HepG2 (cell line): ENCODE measurements around the gene CDK14. TPM values are rescaled to one million over a fixed set of nuclear protein-coding genes. Genes with fewer than 3 reads are reported as not detected.
A peak's percentile ranks its signal among the peaks of the same experiment; 100 is the strongest.

Source experiments
- ATAC-seq: fragments of 200-7000 bp; cut with Tn5 transposase; 3 replicates; pipeline ENCODE4 v1.9.1; 2020; ENCODE audit warnings: mild to moderate bottlenecking, moderate library complexity
- BruUV-seq: library from RNA; stranded (reverse); fragments of 400-500 nt; replicated peaks from 2 replicates; lab custom pipeline; 2021; lab: Mats Ljungman, UMichigan
- CTCF ChIA-PET: fragments of 300-600 bp; formaldehyde crosslinking; extraction: SDS; loops from one replicate; lab custom pipeline; 2021; ENCODE audit warnings: low total read pairs, inconsistent platforms, low intra/inter-chr PET ratio; lab: Yijun Ruan, JAX
- POLR2A ChIA-PET: fragments of 350-600 bp; sonication (Branson Sonifier 250); formaldehyde crosslinking; loops from one replicate; lab custom pipeline; 2020; ENCODE audit warnings: antibody characterized with exemption, inconsistent platforms; lab: Yijun Ruan, JAX
- DNase-seq: peaks from one replicate; pipeline ENCODE4 v3.0.0-alpha.2; 2015; ENCODE audit warnings: low spot score
- FAIRE-seq: peaks from 3 replicates; lab custom pipeline; 2011; peaks lifted over from hg19 to GRCh38; lab: Jason Lieb, UNC
- H2AFZ ChIP-seq: one replicate; pipeline ENCODE4 v1.6.1; 2011; ENCODE audit warnings: low read length, inconsistent platforms
- H3K27ac ChIP-seq: fragments of 300-600 bp; 3 replicates; pipeline ENCODE4 v1.8.0; 2011; ENCODE audit warnings: mixed run types, mild to moderate bottlenecking, mixed read lengths, low read length, inconsistent platforms; ENCODE audit not compliant: insufficient read depth; ENCODE audit errors: extremely low read length
- H3K27me3 ChIP-seq, 2 experiments: fragments of 200-600 bp in 1 of 2; 2 replicates in 1 of 2; 3 replicates in 1 of 2; pipeline versions ENCODE4 v1.6.0 to v1.8.0; 2011; ENCODE audit warnings: low read length in 2 of 2, mild to moderate bottlenecking in 2 of 2, moderate library complexity in 2 of 2, inconsistent platforms in 1 of 2; ENCODE audit not compliant: insufficient read depth in 2 of 2, control insufficient read depth in 1 of 2
- H3K36me3 ChIP-seq, 2 experiments: fragments of 200-600 bp in 1 of 2; replicated peaks in 1 of 2; 2 replicates in 1 of 2; 3 replicates in 1 of 2; pipeline versions ENCODE4 v1.5.1 to v1.8.0; 2011; ENCODE audit warnings: low read length in 2 of 2, inconsistent platforms in 1 of 2; ENCODE audit not compliant: insufficient read depth in 2 of 2, control insufficient read depth in 1 of 2
- H3K4me1 ChIP-seq: 2 replicates; pipeline ENCODE4 v1.5.1; 2012; ENCODE audit warnings: low read length, inconsistent platforms; ENCODE audit not compliant: insufficient read depth
- H3K4me2 ChIP-seq: 2 replicates; pipeline ENCODE4 v1.6.0; 2011; ENCODE audit warnings: low read depth, low read length, inconsistent platforms
- H3K4me3 ChIP-seq, 3 experiments: fragments of 200-600 bp in 1 of 3; sonication (generic), shearing (Covaris generic) in 1 of 3; replicated peaks in 1 of 3; 2 replicates each; pipeline ENCODE4 v1.5.1; 2011 to 2016; ENCODE audit warnings: low read length in 3 of 3, inconsistent platforms in 2 of 3, low read depth in 2 of 3, mild to moderate bottlenecking in 2 of 3, control low read depth in 1 of 3, mixed read lengths in 1 of 3; ENCODE audit not compliant: insufficient read depth in 1 of 3
- H3K79me2 ChIP-seq: one replicate; pipeline ENCODE4 v1.6.1; 2011; ENCODE audit warnings: low read length, inconsistent platforms; ENCODE audit not compliant: insufficient read depth
- H3K9ac ChIP-seq: 2 replicates; pipeline ENCODE4 v1.6.0; 2011; ENCODE audit warnings: mild to moderate bottlenecking, low read depth, low read length, inconsistent platforms; ENCODE audit not compliant: insufficient read depth
- H3K9me3 ChIP-seq: 2 replicates; pipeline ENCODE4 v1.5.1; 2012; ENCODE audit warnings: mild to moderate bottlenecking, low read length
- H4K20me1 ChIP-seq: 2 replicates; pipeline ENCODE4 v1.6.0; 2011; ENCODE audit warnings: inconsistent platforms, mild to moderate bottlenecking, low read length, moderate library complexity; ENCODE audit not compliant: insufficient read depth
- CENPX ChIP-seq: sonication (generic); formaldehyde crosslinking; IDR thresholded peaks from 2 replicates; pipeline ENCODE4 v1.9.0; 2021; ENCODE audit warnings: mild to moderate bottlenecking, missing genetic modification reagents, moderate library complexity
- FIP1L1 ChIP-seq: fragments of 200-400 bp; formaldehyde crosslinking; IDR thresholded peaks from 2 replicates; pipeline ENCODE4 v1.6.1; 2018; ENCODE audit warnings: low read depth, mild to moderate bottlenecking, low read length, moderate library complexity, borderline replicate concordance; ENCODE audit not compliant: insufficient read depth
- MAFF ChIP-seq: IDR thresholded peaks from 2 replicates; pipeline ENCODE4 v1.6.1; 2011; ENCODE audit warnings: low read depth, low read length, improper control_type of control experiment
- MAFK ChIP-seq, 2 experiments: IDR thresholded peaks in 1 of 2; conservative IDR thresholded peaks in 1 of 2; 2 replicates each; pipeline ENCODE4 v1.6.1; 2011; ENCODE audit warnings: improper control_type of control experiment in 2 of 2, low read length in 2 of 2
- REPIN1 ChIP-seq: sonication (generic); formaldehyde crosslinking; IDR thresholded peaks from 2 replicates; pipeline ENCODE4 v1.8.0; 2022; ENCODE audit warnings: missing genetic modification reagents, low read depth, mild to moderate bottlenecking, borderline replicate concordance
- RORA ChIP-seq: sonication (generic); formaldehyde crosslinking; IDR thresholded peaks from 2 replicates; pipeline ENCODE4 v1.5.0; 2020; ENCODE audit warnings: mild to moderate bottlenecking, missing genetic modification reagents, moderate library complexity
- ZNF605 ChIP-seq: sonication (generic); formaldehyde crosslinking; IDR thresholded peaks from 2 replicates; pipeline ENCODE4 v1.8.0; 2022; ENCODE audit warnings: mild to moderate bottlenecking, missing genetic modification reagents
- WGBS: methylation state at CpG from one replicate; pipeline ENCODE4 v1.1.6; 2017; ENCODE audit warnings: low lambda C conversion rate; 5-methylcytosine and 5-hydroxymethylcytosine counted together
- in situ Hi-C: cut with HindIII; loops from 2 replicates; pipeline ENCODE4 v1.10.0; 2017; ENCODE audit warnings: low pct_unique_long_range_greater_than_20kb; ENCODE audit not compliant: extremely low pct_ligation_motif_present
- intact Hi-C: fragments of 100-400 bp; cut with micrococcal nuclease; formaldehyde crosslinking; loops from one replicate; pipeline ENCODE4 v1.10.0; 2022; ENCODE audit not compliant: unreplicated experiment
- polyA plus RNA-seq, 8 experiments: library from polyadenylated mRNA; depleted of rRNA in 3 of 8; stranded (reverse) in 7 of 8; unstranded in 1 of 8; fragments of >200 nt; fragmentation: Illumina TruSeq in 4 of 8; extraction: Trizol in 4 of 8; gene quantifications; 2 replicates each; pipeline versions ENCODE4 v1.2.1 to v1.2.3, GENCODE V29; 2011 to 2016; ENCODE audit warnings: low read depth in 4 of 8, missing spikeins in 1 of 8, mixed read lengths in 1 of 8; ENCODE audit not compliant: insufficient read depth in 1 of 8
- total RNA-seq, 5 experiments: library from RNA; depleted of rRNA; stranded (reverse); fragments of >200 nt; fragmentation: Illumina TruSeq; extraction: Trizol; gene quantifications; 2 replicates each; pipeline ENCODE4 v1.2.3, GENCODE V29; 2016; ENCODE audit warnings: low read depth in 1 of 5

Gene CDK14
- total and polyA plus RNA-seq, 2 of the 13 experiments (the other 11 are each of a cell fraction or from before 2014, with no cell fraction given), result 0.26 to 0.71 TPM

GRCh38 chr7:90876701-90877100, 280.6 kb downstream of the CDK14 start:
- Histone ChIP-seq H3K4me3 (no peak overlapping the region), H3K4me2 (no peak overlapping the region), H3K27me3 (no peaks in the 10 kb centered on the region), H3K79me2 (no peaks in the 10 kb centered on the region), H2AFZ (no peak overlapping the region), H3K9me3 (no peaks in the 10 kb centered on the region), H3K9ac (no peak overlapping the region), H3K27ac (no peak overlapping the region), H3K4me1 (no peaks in the 10 kb centered on the region), H4K20me1 (no peaks in the 10 kb centered on the region), H3K36me3 (no peaks in the 10 kb centered on the region)
- intact Hi-C loops (no loop called here), in situ Hi-C loops (no loop called here)
- ChIA-PET POLR2A (no interaction called here), CTCF (no interaction called here)
- DNase-seq (no peak), FAIRE-seq (no peak), ATAC-seq (no peak)
- no peak for TF ChIP-seq ZNF605
- no peak for TF ChIP-seq FIP1L1
- no peak for TF ChIP-seq RORA (CRISPR knock-in tag)
- TF ChIP-seq CENPX (CRISPR knock-in tag), result no peak
- 8% methylated on average over 2 of the region's 2 CpGs for WGBS
- BruUV-seq, result no TSS peak

- no peak for FAIRE-seq
- no peak for DNase-seq
- no peaks in the 10 kb centered on the region for H4K20me1 ChIP-seq
- H3K27ac ChIP-seq, result no peak overlapping the region
- no peaks in the 10 kb centered on the region for H3K36me3 ChIP-seq
- H3K4me2 ChIP-seq, result no peak overlapping the region
- ATAC-seq, result no peak
- intact Hi-C loops (no loop called here), in situ Hi-C loops (no loop called here)
- H3K4me3 ChIP-seq, result no peak overlapping the region
- BruUV-seq, result no TSS peak
- no peak overlapping the region for H2AFZ ChIP-seq
- TF ChIP-seq MAFF (peak; percentile 32; the same call in 1 of the 2 replicates), MAFK (conservative IDR thresholded peaks at IDR 0.05 in 1 of 2, IDR thresholded peaks at IDR 0.05 in 1 of 2; ENCODE audit: low read length in 2 of 2) (peak in 1 of 2 experiments; percentile 60; a peak in 1 of 4 replicates), REPIN1 (no peak)
- ChIA-PET CTCF (no interaction called here), POLR2A (no interaction called here)
- 1% methylated on average over 2 of the region's 2 CpGs for WGBS
- no peaks in the 10 kb centered on the region for H3K4me1 ChIP-seq
- H3K79me2 ChIP-seq, result no peaks in the 10 kb centered on the region
- no peaks in the 10 kb centered on the region for H3K27me3 ChIP-seq
- H3K9me3 ChIP-seq, result no peaks in the 10 kb centered on the region
- no peak overlapping the region for H3K9ac ChIP-seq
These were observed 281.1 kb downstream of the CDK14 start for GRCh38 chr7:90877201-90877600.
